ENCODE data around the gene RIC8B.

Gene RIC8B

GRCh38 chr12:106831699-106832098 is 57.2 kb downstream of the RIC8B start:
- DNase-seq, result no peak
- Histone ChIP-seq H3K27ac (ENCODE audit: low read length) (no peak overlapping the region), H4K20me1 (ENCODE audit: insufficient read depth, low read length) (no peaks in the 10 kb centered on the region), H3K4me3 (ENCODE audit: low read depth in 1 of 2, low read length in 2 of 2) (no peak overlapping the region), H3K9ac (ENCODE audit: low read depth, low read length) (no peak overlapping the region), H3K79me2 (ENCODE audit: insufficient read depth, low read length) (no peaks in the 10 kb centered on the region; the same call in 1 of the 2 replicates), H3K27me3 (ENCODE audit: insufficient read depth, low read length, poor library complexity) (no peaks in the 10 kb centered on the region), H2AFZ (ENCODE audit: low read depth, low read length) (no peak overlapping the region), H3K36me3 (ENCODE audit: insufficient read depth, low read length) (peaks cover 30% of the 10 kb centered on the region; the same call in 1 of the 2 replicates), H3K4me2 (ENCODE audit: insufficient read depth, low read length) (no peak overlapping the region), H3K4me1 (ENCODE audit: insufficient read depth, low read length) (no peaks in the 10 kb centered on the region), H3K9me3 (ENCODE audit: insufficient read depth, low read length, severe bottlenecking) (no peaks in the 10 kb centered on the region)
- TF ChIP-seq EZH2 (IDR thresholded peaks at IDR 0.05; ENCODE audit: borderline replicate concordance, low read depth, low read length, severe bottlenecking) (no peak), CTCF (IDR thresholded peaks at IDR 0.05; ENCODE audit: borderline replicate concordance, extremely low read depth, low read length, poor library complexity, severe bottlenecking) (no peak)
- ATAC-seq (ENCODE audit: insufficient read depth, low read depth), result no peak

- peaks cover 20% of the 10 kb centered on the region; the same call in 1 of the 2 replicates for H3K36me3 ChIP-seq (ENCODE audit: insufficient read depth, low read length)
- H3K27ac ChIP-seq (ENCODE audit: low read length), result no peak overlapping the region
- H4K20me1 ChIP-seq (ENCODE audit: insufficient read depth, low read length), result no peaks in the 10 kb centered on the region
- no peaks in the 10 kb centered on the region for H3K79me2 ChIP-seq (ENCODE audit: insufficient read depth, low read length)
- H3K4me1 ChIP-seq (ENCODE audit: insufficient read depth, low read length), result no peaks in the 10 kb centered on the region
- TF ChIP-seq EZH2 (IDR thresholded peaks at IDR 0.05; ENCODE audit: borderline replicate concordance, low read depth, low read length, severe bottlenecking) (no peak), CTCF (IDR thresholded peaks at IDR 0.05; ENCODE audit: borderline replicate concordance, extremely low read depth, low read length, poor library complexity, severe bottlenecking) (no peak)
- no peaks in the 10 kb centered on the region for H3K27me3 ChIP-seq (ENCODE audit: insufficient read depth, low read length, poor library complexity)
- DNase-seq, result no peak
- no peak overlapping the region for H3K9ac ChIP-seq (ENCODE audit: low read depth, low read length)
- H2AFZ ChIP-seq (ENCODE audit: low read depth, low read length), result no peak overlapping the region
- H3K4me2 ChIP-seq (ENCODE audit: insufficient read depth, low read length), result no peak overlapping the region
- ATAC-seq (ENCODE audit: insufficient read depth, low read depth), result no peak
- H3K9me3 ChIP-seq (ENCODE audit: insufficient read depth, low read length, severe bottlenecking), result no peaks in the 10 kb centered on the region
- H3K4me3 ChIP-seq (ENCODE audit: low read depth in 1 of 2, low read length in 2 of 2), result no peak overlapping the region
Observed at GRCh38 chr12:106837782-106838181, 63.3 kb downstream of the RIC8B start.

GRCh38 chr12:106839333-106839732 is 64.9 kb downstream of the RIC8B start:
- Histone ChIP-seq H3K9me3 (ENCODE audit: insufficient read depth, low read length, severe bottlenecking) (no peaks in the 10 kb centered on the region), H3K4me3 (ENCODE audit: low read depth in 1 of 2, low read length in 2 of 2) (no peak overlapping the region), H3K27ac (ENCODE audit: low read length) (no peak overlapping the region), H3K4me1 (ENCODE audit: insufficient read depth, low read length) (no peaks in the 10 kb centered on the region), H3K9ac (ENCODE audit: low read depth, low read length) (no peak overlapping the region), H3K79me2 (ENCODE audit: insufficient read depth, low read length) (no peaks in the 10 kb centered on the region), H3K36me3 (ENCODE audit: insufficient read depth, low read length) (peaks cover 29% of the 10 kb centered on the region; the same call in 1 of the 2 replicates), H4K20me1 (ENCODE audit: insufficient read depth, low read length) (no peaks in the 10 kb centered on the region), H3K4me2 (ENCODE audit: insufficient read depth, low read length) (no peak overlapping the region), H3K27me3 (ENCODE audit: insufficient read depth, low read length, poor library complexity) (no peaks in the 10 kb centered on the region), H2AFZ (ENCODE audit: low read depth, low read length) (no peak overlapping the region)
- ATAC-seq (ENCODE audit: insufficient read depth, low read depth) (no peak), DNase-seq (no peak)
- TF ChIP-seq EZH2 (IDR thresholded peaks at IDR 0.05; ENCODE audit: borderline replicate concordance, low read depth, low read length, severe bottlenecking) (no peak), CTCF (IDR thresholded peaks at IDR 0.05; ENCODE audit: borderline replicate concordance, extremely low read depth, low read length, poor library complexity, severe bottlenecking) (no peak)

- no peak for DNase-seq
- Histone ChIP-seq H3K27me3 (ENCODE audit: insufficient read depth, low read length, poor library complexity) (no peaks in the 10 kb centered on the region), H2AFZ (ENCODE audit: low read depth, low read length) (no peak overlapping the region), H3K9me3 (ENCODE audit: insufficient read depth, low read length, severe bottlenecking) (no peaks in the 10 kb centered on the region), H3K4me2 (ENCODE audit: insufficient read depth, low read length) (no peak overlapping the region), H3K79me2 (ENCODE audit: insufficient read depth, low read length) (no peaks in the 10 kb centered on the region), H3K4me1 (ENCODE audit: insufficient read depth, low read length) (no peaks in the 10 kb centered on the region), H3K36me3 (ENCODE audit: insufficient read depth, low read length) (peaks cover 34% of the 10 kb centered on the region; the same call in 1 of the 2 replicates), H3K27ac (ENCODE audit: low read length) (no peak overlapping the region), H4K20me1 (ENCODE audit: insufficient read depth, low read length) (no peaks in the 10 kb centered on the region), H3K9ac (ENCODE audit: low read depth, low read length) (no peak overlapping the region), H3K4me3 (ENCODE audit: low read depth in 1 of 2, low read length in 2 of 2) (no peak overlapping the region)
- no peak for ATAC-seq (ENCODE audit: insufficient read depth, low read depth)
- no peak for TF ChIP-seq EZH2 (IDR thresholded peaks at IDR 0.05; ENCODE audit: borderline replicate concordance, low read depth, low read length, severe bottlenecking)
- TF ChIP-seq CTCF (IDR thresholded peaks at IDR 0.05; ENCODE audit: borderline replicate concordance, extremely low read depth, low read length, poor library complexity, severe bottlenecking), result no peak
Observed at GRCh38 chr12:106840243-106840642, 65.8 kb downstream of the RIC8B start.
